GM23338 (cell line): ENCODE data around the gene TMEM45A. TPM values are rescaled to one million over a fixed set of nuclear protein-coding genes. Genes with fewer than 3 reads are reported as not detected.

Source experiments
- ATAC-seq: fragments of 200-7000 bp; cut with Tn5 transposase; 3 replicates; pipeline ENCODE4 v1.9.1; 2020
- DNase-seq: peaks from one replicate; pipeline ENCODE4 v3.0.0-alpha.2; 2015; ENCODE audit warnings: low spot score
- H2AFZ ChIP-seq: fragments of 200-600 bp; sonication (generic); 2 replicates; pipeline ENCODE4 v1.8.0; 2016; ENCODE audit warnings: antibody characterized with exemption, mild to moderate bottlenecking, moderate library complexity
- H3F3A ChIP-seq: fragments of 200-600 bp; sonication (generic); replicated peaks from 2 replicates; pipeline ENCODE4 v1.8.0; 2017; ENCODE audit warnings: antibody characterized with exemption, mixed run types, low read depth
- H3K27ac ChIP-seq: fragments of 200-600 bp; sonication (generic); 2 replicates; pipeline ENCODE4 v1.6.1; 2016; ENCODE audit warnings: low read depth
- H3K27me3 ChIP-seq: fragments of 200-600 bp; sonication (generic); 2 replicates; pipeline ENCODE4 v1.8.0; 2016; ENCODE audit warnings: mild to moderate bottlenecking, mixed run types, moderate library complexity; ENCODE audit not compliant: insufficient read depth
- H3K36me3 ChIP-seq: fragments of 200-600 bp; sonication (generic); 2 replicates; pipeline ENCODE4 v1.8.0; 2016; ENCODE audit warnings: mild to moderate bottlenecking; ENCODE audit not compliant: insufficient read depth
- H3K4me1 ChIP-seq: fragments of 200-600 bp; sonication (generic); 2 replicates; pipeline ENCODE4 v1.8.0; 2016; ENCODE audit warnings: mild to moderate bottlenecking, moderate library complexity; ENCODE audit not compliant: insufficient read depth
- H3K4me2 ChIP-seq: fragments of 200-600 bp; sonication (generic); 2 replicates; pipeline ENCODE4 v1.7.1; 2017; ENCODE audit warnings: mixed run types
- H3K4me3 ChIP-seq: fragments of 200-600 bp; sonication (generic); 2 replicates; pipeline ENCODE4 v1.6.1; 2016; ENCODE audit warnings: mixed run types
- H3K79me2 ChIP-seq: fragments of 200-600 bp; sonication (generic); replicated peaks from 2 replicates; pipeline ENCODE4 v1.8.0; 2017; ENCODE audit warnings: mild to moderate bottlenecking; ENCODE audit not compliant: insufficient read depth
- H3K9me2 ChIP-seq: fragments of 200-600 bp; sonication (generic); 2 replicates; pipeline ENCODE4 v1.8.0; 2017; ENCODE audit not compliant: insufficient read depth
- H4K20me1 ChIP-seq: fragments of 200-600 bp; sonication (generic); replicated peaks from 2 replicates; pipeline ENCODE4 v1.8.0; 2017; ENCODE audit warnings: mild to moderate bottlenecking; ENCODE audit not compliant: insufficient read depth
- H3K27ac Mint-ChIP-seq: 2 replicates; pipeline ENCODE4 v1.8.0; 2020; ENCODE audit warnings: inconsistent platforms, mild to moderate bottlenecking, moderate library complexity, mixed read lengths
- H3K27me3 Mint-ChIP-seq: 3 replicates; pipeline ENCODE4 v1.8.0; 2022; ENCODE audit warnings: low read depth, mild to moderate bottlenecking, moderate library complexity, mixed read lengths, inconsistent platforms; ENCODE audit not compliant: insufficient read depth, poor library complexity
- H3K36me3 Mint-ChIP-seq: 3 replicates; pipeline ENCODE4 v1.8.0; 2021; ENCODE audit warnings: low read depth, mild to moderate bottlenecking, inconsistent platforms, moderate library complexity, mixed read lengths
- H3K4me1 Mint-ChIP-seq: 3 replicates; pipeline ENCODE4 v1.8.0; 2020; ENCODE audit warnings: mild to moderate bottlenecking, inconsistent platforms, mixed read lengths
- H3K4me3 Mint-ChIP-seq: 3 replicates; pipeline ENCODE4 v1.8.0; 2021; ENCODE audit warnings: moderate library complexity, mild to moderate bottlenecking, inconsistent platforms, mixed read lengths
- H3K9me3 Mint-ChIP-seq: 3 replicates; pipeline ENCODE4 v1.8.0; 2020; ENCODE audit warnings: moderate library complexity, mild to moderate bottlenecking, inconsistent platforms, mixed read lengths
- CREB1 ChIP-seq: fragments of 250-450 bp; sonication (Bioruptor Pico); IDR thresholded peaks from 2 replicates; pipeline ENCODE4 v1.5.0; 2020; ENCODE audit warnings: low read depth, mild to moderate bottlenecking, moderate library complexity
- CTCF ChIP-seq, 2 experiments: fragments of 200-600 bp in 1 of 2; sonication (generic) in 1 of 2; conservative IDR thresholded peaks; 2 replicates each; pipeline versions ENCODE4 v1.5.1 to v1.6.1; 2016 to 2017; ENCODE audit warnings: antibody characterized with exemption in 2 of 2, low read depth in 2 of 2, mild to moderate bottlenecking in 2 of 2, moderate library complexity in 1 of 2
- ETS1 ChIP-seq: IDR thresholded peaks from 2 replicates; pipeline ENCODE4 v1.6.1; 2016; ENCODE audit warnings: antibody characterized with exemption
- EZH2 ChIP-seq: fragments of 200-600 bp; sonication (generic); IDR thresholded peaks from one replicate; pipeline ENCODE4 v1.8.0; 2017; ENCODE audit warnings: antibody characterized with exemption, mild to moderate bottlenecking, low read depth; ENCODE audit not compliant: unreplicated experiment
- JUNB ChIP-seq: IDR thresholded peaks from one replicate; pipeline ENCODE4 v1.6.1; 2016; ENCODE audit warnings: antibody characterized with exemption; ENCODE audit not compliant: unreplicated experiment
- ZNF114 ChIP-seq: fragments of 250-450 bp; sonication (Bioruptor Pico); IDR thresholded peaks from 2 replicates; pipeline ENCODE4 v1.5.0; 2020; ENCODE audit warnings: mild to moderate bottlenecking, moderate library complexity
- ZNF331 ChIP-seq: fragments of 250-450 bp; sonication (Bioruptor Pico); IDR thresholded peaks from 2 replicates; pipeline ENCODE4 v1.5.0; 2020; ENCODE audit warnings: low read depth, mild to moderate bottlenecking, moderate library complexity
- ZNF462 ChIP-seq: fragments of 250-450 bp; sonication (Bioruptor Pico); IDR thresholded peaks from 2 replicates; pipeline ENCODE4 v1.5.0; 2020; ENCODE audit warnings: mild to moderate bottlenecking, moderate library complexity
- polyA plus RNA-seq: library from polyadenylated mRNA; unstranded; fragments of >200 nt; fragmentation: Nextera tagmentation; extraction: Ambion mirVana; gene quantifications from 2 replicates; pipeline ENCODE4 v1.2.1, GENCODE V29; 2016
- total RNA-seq: library from RNA; depleted of rRNA; stranded (reverse); fragments of >200 nt; shearing (Covaris generic); gene quantifications from 2 replicates; pipeline ENCODE4 v1.2.3, GENCODE V29; 2014

Gene TMEM45A
- total and polyA plus RNA-seq, 2 experiments from 2014 or later = 6.5 to 12.7 TPM

GRCh38 chr3:100500320-100500880 is 8.0 kb downstream of the TMEM45A start:
- Histone ChIP-seq H3F3A (no peaks in the 10 kb centered on the region), H4K20me1 (no peaks in the 10 kb centered on the region), H3K27me3 (no peaks in the 10 kb centered on the region), H3K9me2 (peaks cover 6% of the 10 kb centered on the region; the same call in 1 of the 2 replicates), H3K36me3 (no peaks in the 10 kb centered on the region), H3K4me3 (no peak overlapping the region), H3K79me2 (no peaks in the 10 kb centered on the region), H3K4me1 (no peaks in the 10 kb centered on the region), H3K27ac (no peak overlapping the region), H3K4me2 (no peak overlapping the region), H2AFZ (no peak overlapping the region)
- no peak overlapping the region for H3K27ac Mint-ChIP-seq
- no peaks in the 10 kb centered on the region for H3K27me3 Mint-ChIP-seq
- 0 out of 3 replicates have a peak, but pooled peaks cover 6% of the 10 kb centered on the region for H3K36me3 Mint-ChIP-seq
- ATAC-seq = no peak
- TF ChIP-seq CREB1 (CRISPR knock-in tag) (no peak), CTCF (conservative IDR thresholded peaks at IDR 0.05; ENCODE audit: low read depth in 2 of 2) (no peak), ZNF462 (CRISPR knock-in tag) (no peak), EZH2 (no peak), ZNF114 (CRISPR knock-in tag) (no peak), ZNF331 (no peak), JUNB (no peak), ETS1 (no peak)
- no peak overlapping the region for H3K4me3 Mint-ChIP-seq
- DNase-seq = peak; percentile 6
- peaks cover 5% of the 10 kb centered on the region for H3K4me1 Mint-ChIP-seq
- H3K9me3 Mint-ChIP-seq = peaks cover 1% of the 10 kb centered on the region; the same call in 1 of the 3 replicates
